ENCODE measurements around the gene TRAFD1.
"Not testable (repeated sequence)": the region's sequence is repeated elsewhere in the genome, so short reads cannot be mapped to it uniquely, and the experiment has no call there.

Gene TRAFD1

GRCh38 chr12:112149596-112149995 lies 24.2 kb downstream of the TRAFD1 start:
- TF ChIP-seq CTCF (IDR thresholded peaks at IDR 0.05; ENCODE audit: low read depth, low read length, missing control alignments): no peak
- DNase-seq (ENCODE audit: extremely low read depth, low read depth): no peak
- no peak overlapping the region for H3K4me3 ChIP-seq (replicated peaks; ENCODE audit: low read depth, low read length)

- TF ChIP-seq CTCF (IDR thresholded peaks at IDR 0.05; ENCODE audit: low read depth, low read length, missing control alignments): no peak
- H3K4me3 ChIP-seq (replicated peaks; ENCODE audit: low read depth, low read length): no peak overlapping the region
- DNase-seq (ENCODE audit: extremely low read depth, low read depth): no peak
Measured at GRCh38 chr12:112151766-112152541, 26.6 kb downstream of the TRAFD1 start.

GRCh38 chr12:112153181-112153892 lies 28.0 kb downstream of the TRAFD1 start:
- no peak for DNase-seq (ENCODE audit: extremely low read depth, low read depth)
- no peak for TF ChIP-seq CTCF (IDR thresholded peaks at IDR 0.05; ENCODE audit: low read depth, low read length, missing control alignments)
- H3K4me3 ChIP-seq (replicated peaks; ENCODE audit: low read depth, low read length): no peak overlapping the region

GRCh38 chr12:112153893-112154219 lies 28.5 kb downstream of the TRAFD1 start:
- no peak for DNase-seq (ENCODE audit: extremely low read depth, low read depth)
- no peak for TF ChIP-seq CTCF (IDR thresholded peaks at IDR 0.05; ENCODE audit: low read depth, low read length, missing control alignments)
- H3K4me3 ChIP-seq (replicated peaks; ENCODE audit: low read depth, low read length): no peak overlapping the region

GRCh38 chr12:112158461-112159145 lies 33.2 kb downstream of the TRAFD1 start:
- not testable (repeated sequence) for H3K4me3 ChIP-seq (replicated peaks; ENCODE audit: low read depth, low read length); DNase-seq (ENCODE audit: extremely low read depth, low read depth)

GRCh38 chr12:112159146-112159541 lies 33.8 kb downstream of the TRAFD1 start:
- TF ChIP-seq CTCF (IDR thresholded peaks at IDR 0.05; ENCODE audit: low read depth, low read length, missing control alignments): no peak

GRCh38 chr12:112160611-112161010 lies 35.3 kb downstream of the TRAFD1 start:
- no peak for TF ChIP-seq CTCF (IDR thresholded peaks at IDR 0.05; ENCODE audit: low read depth, low read length, missing control alignments)
- H3K4me3 ChIP-seq (replicated peaks; ENCODE audit: low read depth, low read length): no peak overlapping the region
- DNase-seq (ENCODE audit: extremely low read depth, low read depth): no peak

More at GRCh38 chr12:112159146-112159541, 33.8 kb downstream of the TRAFD1 start:
- H3K4me3 ChIP-seq (replicated peaks; ENCODE audit: low read depth, low read length): no peak overlapping the region
- DNase-seq (ENCODE audit: extremely low read depth, low read depth): no peak
